OCI-LY7 (cell line): Measurements from ENCODE around the gene TRIM40.

Source experiments
- EZH2phosphoT487 ChIP-seq: fragments of 200-600 bp; sonication (generic); IDR thresholded peaks from 2 replicates; pipeline ENCODE4 v1.6.1; 2018; ENCODE audit warnings: low read depth, borderline replicate concordance, mild to moderate bottlenecking, mixed run types, antibody characterized with exemption, low read length, moderate library complexity, mixed read lengths
- TF ChIP-seq, protein P1 (sequence below): fragments of 200-600 bp; sonication (generic); conservative IDR thresholded peaks from 2 replicates; pipeline ENCODE4 v1.5.1; 2014; ENCODE audit warnings: mild to moderate bottlenecking, antibody characterized with exemption, low read length, moderate library complexity, mixed read lengths

DNA sequence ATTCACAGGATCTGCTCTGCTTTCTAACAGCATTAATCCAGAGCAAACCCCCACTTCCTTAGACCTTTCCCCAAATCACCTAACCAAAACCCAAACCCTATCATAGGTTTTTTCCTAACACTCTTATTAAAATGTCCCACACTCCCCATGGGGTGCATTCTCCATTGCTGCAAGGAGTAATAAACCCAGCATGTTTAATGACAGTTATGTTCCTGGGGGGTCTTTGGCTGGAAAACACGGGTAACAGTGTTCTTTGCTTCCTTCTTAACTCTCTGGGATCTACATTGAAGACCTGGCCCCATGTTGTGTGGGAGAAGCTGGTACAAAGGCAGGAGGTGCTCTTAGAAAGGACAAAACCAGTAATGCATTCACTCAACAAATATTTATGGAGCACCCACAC lies 39.1 kb upstream of the TRIM40 start:
- TF ChIP-seq EZH2phosphoT487, result no peak
- TF ChIP-seq, protein P1, sequence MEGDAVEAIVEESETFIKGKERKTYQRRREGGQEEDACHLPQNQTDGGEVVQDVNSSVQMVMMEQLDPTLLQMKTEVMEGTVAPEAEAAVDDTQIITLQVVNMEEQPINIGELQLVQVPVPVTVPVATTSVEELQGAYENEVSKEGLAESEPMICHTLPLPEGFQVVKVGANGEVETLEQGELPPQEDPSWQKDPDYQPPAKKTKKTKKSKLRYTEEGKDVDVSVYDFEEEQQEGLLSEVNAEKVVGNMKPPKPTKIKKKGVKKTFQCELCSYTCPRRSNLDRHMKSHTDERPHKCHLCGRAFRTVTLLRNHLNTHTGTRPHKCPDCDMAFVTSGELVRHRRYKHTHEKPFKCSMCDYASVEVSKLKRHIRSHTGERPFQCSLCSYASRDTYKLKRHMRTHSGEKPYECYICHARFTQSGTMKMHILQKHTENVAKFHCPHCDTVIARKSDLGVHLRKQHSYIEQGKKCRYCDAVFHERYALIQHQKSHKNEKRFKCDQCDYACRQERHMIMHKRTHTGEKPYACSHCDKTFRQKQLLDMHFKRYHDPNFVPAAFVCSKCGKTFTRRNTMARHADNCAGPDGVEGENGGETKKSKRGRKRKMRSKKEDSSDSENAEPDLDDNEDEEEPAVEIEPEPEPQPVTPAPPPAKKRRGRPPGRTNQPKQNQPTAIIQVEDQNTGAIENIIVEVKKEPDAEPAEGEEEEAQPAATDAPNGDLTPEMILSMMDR, result no peak
